ENCODE data around the gene PAQR9. TPM values are rescaled to one million over a fixed set of nuclear protein-coding genes. Genes with fewer than 3 reads are reported as not detected.

PAQR9 gene
- total RNA-seq, 6 donors from 2014 or later: not detected

DNA sequence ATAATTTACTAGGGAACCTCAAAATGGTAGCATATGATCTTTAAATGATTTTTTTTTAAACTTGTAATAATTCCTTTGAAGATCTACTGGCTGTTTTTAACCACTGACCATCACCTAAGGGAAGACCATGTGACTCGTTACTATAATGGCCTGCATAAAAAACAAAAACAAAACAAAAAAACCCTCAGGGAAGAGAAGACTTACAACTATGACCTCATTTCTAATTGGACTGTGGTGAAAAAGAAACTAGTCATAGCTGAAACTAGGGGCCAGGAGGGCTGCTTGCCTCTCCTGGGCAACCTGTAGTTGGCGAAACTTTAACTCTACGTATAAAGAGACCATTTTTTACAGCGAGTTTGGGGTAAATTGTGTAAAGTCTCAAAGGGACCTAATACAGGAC lies 23.0 kb downstream of the PAQR9 start:
- TF ChIP-seq POLR2AphosphoS5 (IDR thresholded peaks at IDR 0.05) (no peak), POLR2A (IDR thresholded peaks at IDR 0.05) (no peak), EP300 (IDR thresholded peaks at IDR 0.05) (no peak)
- TF ChIP-seq, protein P1, sequence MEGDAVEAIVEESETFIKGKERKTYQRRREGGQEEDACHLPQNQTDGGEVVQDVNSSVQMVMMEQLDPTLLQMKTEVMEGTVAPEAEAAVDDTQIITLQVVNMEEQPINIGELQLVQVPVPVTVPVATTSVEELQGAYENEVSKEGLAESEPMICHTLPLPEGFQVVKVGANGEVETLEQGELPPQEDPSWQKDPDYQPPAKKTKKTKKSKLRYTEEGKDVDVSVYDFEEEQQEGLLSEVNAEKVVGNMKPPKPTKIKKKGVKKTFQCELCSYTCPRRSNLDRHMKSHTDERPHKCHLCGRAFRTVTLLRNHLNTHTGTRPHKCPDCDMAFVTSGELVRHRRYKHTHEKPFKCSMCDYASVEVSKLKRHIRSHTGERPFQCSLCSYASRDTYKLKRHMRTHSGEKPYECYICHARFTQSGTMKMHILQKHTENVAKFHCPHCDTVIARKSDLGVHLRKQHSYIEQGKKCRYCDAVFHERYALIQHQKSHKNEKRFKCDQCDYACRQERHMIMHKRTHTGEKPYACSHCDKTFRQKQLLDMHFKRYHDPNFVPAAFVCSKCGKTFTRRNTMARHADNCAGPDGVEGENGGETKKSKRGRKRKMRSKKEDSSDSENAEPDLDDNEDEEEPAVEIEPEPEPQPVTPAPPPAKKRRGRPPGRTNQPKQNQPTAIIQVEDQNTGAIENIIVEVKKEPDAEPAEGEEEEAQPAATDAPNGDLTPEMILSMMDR (IDR thresholded peaks at IDR 0.05): no peak
- WGBS, 2 donors: 62 to 69% methylated on average over 4 of the region's 4 CpGs
- no peaks in the 10 kb centered on the region for H3K9me3 ChIP-seq

DNA sequence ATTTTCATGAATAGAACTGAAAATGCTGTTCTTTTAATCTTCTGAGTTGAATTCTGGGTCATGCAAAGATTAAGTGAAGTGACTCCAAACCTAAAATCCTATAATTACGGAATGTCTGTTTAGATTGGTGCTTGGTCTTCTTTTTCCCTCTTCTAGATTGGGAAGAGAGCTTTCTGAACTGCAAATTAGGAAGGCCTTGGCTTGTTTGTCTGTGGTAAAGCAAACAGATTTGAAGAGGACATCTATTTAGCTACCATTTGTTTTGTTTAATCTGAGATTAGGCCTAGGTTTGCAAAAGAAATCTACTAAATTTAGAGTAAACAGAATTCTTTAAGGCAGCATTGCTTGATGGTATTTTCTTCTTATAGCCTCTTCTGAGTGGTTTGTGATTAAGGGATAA lies 23.5 kb downstream of the PAQR9 start:
- Histone ChIP-seq H3K4me3 (no peak overlapping the region), H3K9me3 (no peaks in the 10 kb centered on the region), H3K27me3 (no peaks in the 10 kb centered on the region), H3K36me3 (no peaks in the 10 kb centered on the region), H3K27ac (no peak overlapping the region), H3K4me1 (no peaks in the 10 kb centered on the region)
- TF ChIP-seq EP300 (IDR thresholded peaks at IDR 0.05): no peak
- no peak for TF ChIP-seq POLR2AphosphoS5 (IDR thresholded peaks at IDR 0.05)
- 64 to 84% methylated on average over 1 of the region's 1 CpG for WGBS, 2 donors
- ATAC-seq (ENCODE audit: low FRiP score in 2 of 2): no peak
- no peak for DNase-seq

More for the DNA sequence above, 23.0 kb downstream of the PAQR9 start:
- Histone ChIP-seq H3K4me3 (no peak overlapping the region), H3K36me3 (no peaks in the 10 kb centered on the region), H3K4me1 (no peaks in the 10 kb centered on the region), H3K27ac (no peak overlapping the region), H3K27me3 (no peaks in the 10 kb centered on the region)
- ATAC-seq (ENCODE audit: low FRiP score in 2 of 2) (no peak), DNase-seq (no peak)

DNA sequence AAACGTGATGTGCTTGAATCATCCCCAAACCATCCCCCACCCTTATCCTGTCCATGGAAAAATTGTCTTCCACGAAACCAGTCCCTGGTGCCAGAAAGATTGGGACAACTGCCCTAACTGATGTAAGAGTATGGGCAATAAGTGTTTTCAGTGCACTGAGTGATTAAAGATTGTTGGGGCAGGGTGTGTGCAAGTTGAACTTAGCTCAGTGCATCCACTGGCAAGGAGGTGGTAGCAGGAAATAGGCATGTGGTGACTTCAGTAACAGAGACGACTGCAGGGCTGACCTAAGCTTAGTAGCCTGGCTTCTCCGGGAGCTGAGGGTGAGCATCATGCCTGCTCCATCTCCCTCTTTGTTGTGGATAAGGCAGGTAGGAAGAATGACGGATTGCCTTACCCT lies 27.5 kb downstream of the PAQR9 start:
- ATAC-seq (ENCODE audit: low FRiP score in 2 of 2) (no peak), DNase-seq (no peak)
- no peaks in the 10 kb centered on the region for H3K4me1 ChIP-seq
- TF ChIP-seq, protein P1 (IDR thresholded peaks at IDR 0.05): no peak
- no peak for TF ChIP-seq POLR2AphosphoS5 (IDR thresholded peaks at IDR 0.05)
- no peak for TF ChIP-seq EP300 (IDR thresholded peaks at IDR 0.05)
- TF ChIP-seq POLR2A (IDR thresholded peaks at IDR 0.05): no peak
- H3K4me3 ChIP-seq: no peak overlapping the region
- H3K27ac ChIP-seq: no peak overlapping the region
- 76 to 78% methylated on average over 5 of the region's 5 CpGs for WGBS, 2 donors
- H3K27me3 ChIP-seq: no peaks in the 10 kb centered on the region
- no peaks in the 10 kb centered on the region for H3K9me3 ChIP-seq
- no peaks in the 10 kb centered on the region for H3K36me3 ChIP-seq

DNA sequence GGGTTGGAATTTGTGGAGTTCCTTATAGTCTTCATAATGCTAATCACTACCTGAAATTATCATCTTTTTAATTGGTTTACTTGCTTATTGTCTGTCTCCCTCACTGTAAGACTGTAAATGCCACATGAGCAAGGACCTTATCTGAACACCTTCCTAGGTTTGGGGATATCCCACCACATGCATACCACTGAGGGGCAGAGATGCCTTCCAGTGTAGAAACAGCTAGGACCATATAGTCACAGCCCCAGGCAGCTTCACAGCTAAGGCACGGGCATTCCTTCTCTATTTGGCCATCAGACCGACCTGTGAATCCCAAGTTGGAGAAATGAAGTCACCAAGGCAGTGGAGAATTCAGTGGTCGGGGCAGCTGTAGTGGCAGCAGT lies 28.6 kb downstream of the PAQR9 start:
- H3K9me3 ChIP-seq: no peaks in the 10 kb centered on the region

DNA sequence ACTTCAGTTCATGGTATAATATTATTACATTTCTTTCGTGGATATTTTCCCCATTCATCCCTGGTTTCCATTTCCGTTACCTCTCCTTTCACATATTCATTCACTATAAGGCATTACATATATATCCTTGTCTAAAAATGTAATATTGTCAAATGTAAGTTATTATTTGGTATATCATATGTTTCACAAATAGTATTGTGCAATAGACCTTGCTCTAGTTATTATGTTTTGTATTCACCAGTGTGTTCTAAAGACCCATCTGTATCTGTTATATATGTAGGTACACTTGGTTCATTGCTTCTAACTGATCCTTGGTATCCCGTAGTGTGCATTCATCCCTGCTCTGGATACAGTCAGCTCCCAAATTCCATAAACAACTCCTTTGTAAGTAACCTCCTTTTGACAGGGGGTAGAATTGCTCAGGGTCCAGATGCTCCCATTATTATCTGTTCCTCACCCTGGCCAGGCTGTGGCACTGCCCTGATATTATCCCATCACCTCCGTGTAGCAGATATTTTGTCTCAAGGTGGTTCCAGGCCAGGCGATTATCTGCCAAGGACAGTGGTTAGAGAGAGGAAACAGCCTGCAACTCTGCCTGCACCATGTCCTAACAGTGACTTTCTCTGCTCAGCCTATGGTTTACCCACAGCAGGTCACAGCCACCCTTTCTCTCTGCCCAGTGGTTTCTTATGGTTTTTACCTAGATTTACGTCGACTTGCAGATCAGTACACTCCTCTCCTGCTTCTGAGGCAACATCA lies 29.2 kb downstream of the PAQR9 start:
- H3K27ac ChIP-seq: no peak overlapping the region
- no peak for ATAC-seq (ENCODE audit: low FRiP score in 2 of 2)
- WGBS, 2 donors: 82 to 84% methylated on average over 7 of the region's 7 CpGs
- H3K9me3 ChIP-seq: no peaks in the 10 kb centered on the region
- H3K4me3 ChIP-seq: no peak overlapping the region
- H3K4me1 ChIP-seq: no peaks in the 10 kb centered on the region
- H3K36me3 ChIP-seq: no peaks in the 10 kb centered on the region
- DNase-seq: no peak
- no peak for TF ChIP-seq POLR2AphosphoS5 (IDR thresholded peaks at IDR 0.05)
- no peaks in the 10 kb centered on the region for H3K27me3 ChIP-seq

More for the DNA sequence above, 28.6 kb downstream of the PAQR9 start:
- TF ChIP-seq POLR2AphosphoS5 (IDR thresholded peaks at IDR 0.05) (no peak), POLR2A (IDR thresholded peaks at IDR 0.05) (no peak), EP300 (IDR thresholded peaks at IDR 0.05) (no peak)
- TF ChIP-seq, protein P1 (IDR thresholded peaks at IDR 0.05): no peak
- H3K36me3 ChIP-seq: no peaks in the 10 kb centered on the region
- ATAC-seq (ENCODE audit: low FRiP score in 2 of 2) (no peak), DNase-seq (no peak)
- 80 to 88% methylated on average over 2 to 3 of the region's 3 CpGs for WGBS, 2 donors
- H3K27ac ChIP-seq: no peak overlapping the region
- H3K4me1 ChIP-seq: no peaks in the 10 kb centered on the region
- no peak overlapping the region for H3K4me3 ChIP-seq
- no peaks in the 10 kb centered on the region for H3K27me3 ChIP-seq

DNA sequence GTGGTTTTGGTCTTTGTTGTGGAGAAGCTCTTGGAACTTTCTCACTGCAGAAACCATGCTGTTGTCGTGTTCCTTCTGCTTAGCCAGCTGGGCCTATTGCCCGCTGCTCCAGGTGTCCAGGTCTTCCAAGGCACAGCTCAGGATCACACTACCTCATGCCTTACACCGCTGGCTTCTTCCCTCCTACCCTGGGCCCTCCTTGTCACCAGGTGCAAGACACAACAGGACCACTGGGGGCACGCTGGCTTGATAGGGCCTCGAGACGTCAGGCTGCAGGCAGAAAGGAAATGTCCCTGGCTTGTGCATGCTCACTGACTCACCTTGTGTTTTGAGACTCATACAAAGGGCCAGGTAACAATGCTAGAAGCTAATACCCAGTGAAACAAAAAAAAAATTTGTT lies 32.3 kb downstream of the PAQR9 start:
- no peaks in the 10 kb centered on the region for H3K27me3 ChIP-seq
- H3K4me1 ChIP-seq: no peaks in the 10 kb centered on the region
- TF ChIP-seq EP300 (IDR thresholded peaks at IDR 0.05) (no peak), POLR2A (IDR thresholded peaks at IDR 0.05) (no peak), POLR2AphosphoS5 (IDR thresholded peaks at IDR 0.05) (no peak)
- TF ChIP-seq, protein P1 (IDR thresholded peaks at IDR 0.05): no peak
- no peak overlapping the region for H3K4me3 ChIP-seq
- ATAC-seq (ENCODE audit: low FRiP score in 2 of 2) (no peak), DNase-seq (no peak)
- 62 to 64% methylated on average over 6 of the region's 6 CpGs for WGBS, 2 donors
- H3K9me3 ChIP-seq: no peaks in the 10 kb centered on the region
- no peak overlapping the region for H3K27ac ChIP-seq
- H3K36me3 ChIP-seq: no peaks in the 10 kb centered on the region

Data from upper lobe of left lung (tissue), 6 donors.